ENCODE data around the gene GATA5.

Gene GATA5, protein sequence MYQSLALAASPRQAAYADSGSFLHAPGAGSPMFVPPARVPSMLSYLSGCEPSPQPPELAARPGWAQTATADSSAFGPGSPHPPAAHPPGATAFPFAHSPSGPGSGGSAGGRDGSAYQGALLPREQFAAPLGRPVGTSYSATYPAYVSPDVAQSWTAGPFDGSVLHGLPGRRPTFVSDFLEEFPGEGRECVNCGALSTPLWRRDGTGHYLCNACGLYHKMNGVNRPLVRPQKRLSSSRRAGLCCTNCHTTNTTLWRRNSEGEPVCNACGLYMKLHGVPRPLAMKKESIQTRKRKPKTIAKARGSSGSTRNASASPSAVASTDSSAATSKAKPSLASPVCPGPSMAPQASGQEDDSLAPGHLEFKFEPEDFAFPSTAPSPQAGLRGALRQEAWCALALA

DNA sequence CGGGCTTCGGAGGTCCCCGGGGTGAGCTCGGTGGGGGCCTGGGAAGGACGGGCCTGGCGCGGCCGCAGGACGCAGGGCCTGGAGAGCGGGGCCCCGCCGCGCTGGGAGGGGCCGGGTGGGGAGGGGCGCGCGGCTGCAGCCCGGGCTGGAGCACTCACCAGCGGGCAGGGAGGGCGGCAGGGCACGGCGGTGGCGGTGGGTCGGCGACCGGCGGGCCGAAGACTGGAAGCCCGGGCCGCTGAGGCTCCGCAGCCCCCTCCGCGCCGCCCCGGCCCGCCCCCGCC, at the start of gene GATA5:
GATA5 (minus strand) TSS at position 224 of the 284 bp plus-strand sequence. CDS start 474 bp downstream, outside the sequence.
- DNase-seq (ENCODE audit: low read depth): no peak

DNA sequence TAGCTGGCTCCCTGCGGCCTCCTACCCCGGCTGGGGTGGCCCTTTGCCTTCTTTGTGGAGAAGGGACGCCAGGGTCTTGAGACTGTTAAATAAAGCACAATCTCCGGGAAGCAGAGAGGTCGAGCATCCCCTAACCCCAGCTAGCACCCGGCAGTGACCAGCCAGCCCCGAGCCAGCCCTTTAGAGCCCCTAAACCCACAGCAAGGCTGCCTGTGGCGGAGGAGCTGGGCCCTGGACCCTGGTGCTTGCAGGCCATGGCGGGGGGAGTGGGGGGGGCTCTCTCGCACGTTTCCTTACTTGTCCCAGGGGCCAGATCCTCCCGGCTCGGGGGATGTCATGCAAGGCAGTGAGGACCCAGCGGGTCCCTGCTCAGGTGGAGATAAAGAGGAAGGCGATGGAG, 49.2 kb upstream of the GATA5 start:
- DNase-seq (ENCODE audit: low read depth): no peak

DNA sequence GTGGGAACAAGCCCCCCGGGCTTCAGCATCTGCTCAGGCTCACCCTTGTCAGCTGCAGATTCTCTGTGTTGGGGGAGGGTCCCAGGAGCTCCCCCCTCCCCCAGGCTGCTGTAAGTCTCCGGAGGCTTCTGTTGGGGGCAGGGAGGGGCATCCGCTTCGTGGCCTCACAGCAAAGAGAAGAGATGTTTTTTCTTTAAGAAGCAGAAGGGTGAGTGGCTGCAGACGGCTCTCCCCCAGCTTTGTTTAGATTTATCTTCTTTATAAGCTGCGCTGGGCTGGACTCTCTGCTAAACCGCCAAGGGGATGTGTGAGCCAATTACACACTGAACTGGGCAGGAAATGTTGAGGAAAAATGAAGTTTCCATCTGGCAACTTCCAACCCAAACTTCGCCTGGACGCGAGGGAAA, 48.7 kb upstream of the GATA5 start:
- DNase-seq (ENCODE audit: low read depth): peak; percentile 4

DNA sequence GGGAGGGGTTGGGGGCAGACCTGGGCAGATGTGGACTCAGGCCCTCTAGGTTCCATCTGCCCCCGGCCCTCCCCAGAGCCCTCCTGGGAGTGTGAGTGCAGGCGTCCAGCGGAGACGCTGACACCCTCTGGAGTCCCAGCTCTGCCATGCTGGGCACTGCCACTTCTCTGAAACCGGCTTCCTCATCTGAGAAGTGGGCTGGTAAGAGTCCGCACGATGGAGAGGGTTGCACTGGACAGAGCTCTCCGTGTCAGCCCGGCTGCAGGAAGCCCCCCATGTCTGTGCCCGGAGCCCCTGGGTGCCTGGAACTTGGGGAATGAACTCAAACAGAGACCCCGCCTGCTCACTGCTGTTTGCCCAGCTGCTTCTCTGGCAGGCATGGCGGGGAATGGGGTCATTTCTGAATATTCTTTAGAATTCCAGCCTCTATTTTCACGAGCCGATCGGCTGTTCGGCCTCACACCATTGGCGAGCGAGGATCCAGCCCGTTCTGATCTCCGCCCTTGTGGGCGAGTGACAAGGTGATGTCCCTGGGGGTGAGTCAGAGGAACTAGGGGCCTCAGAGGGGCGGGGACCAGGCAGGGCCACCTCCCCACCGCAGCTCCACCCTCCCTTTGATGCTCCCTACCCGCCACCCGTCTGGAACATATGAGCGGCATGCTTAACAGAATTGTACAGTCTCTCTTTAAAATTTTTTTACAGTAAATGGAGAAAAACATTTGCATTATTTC, 47.8 kb upstream of the GATA5 start:
- DNase-seq (ENCODE audit: low read depth): no peak

DNA sequence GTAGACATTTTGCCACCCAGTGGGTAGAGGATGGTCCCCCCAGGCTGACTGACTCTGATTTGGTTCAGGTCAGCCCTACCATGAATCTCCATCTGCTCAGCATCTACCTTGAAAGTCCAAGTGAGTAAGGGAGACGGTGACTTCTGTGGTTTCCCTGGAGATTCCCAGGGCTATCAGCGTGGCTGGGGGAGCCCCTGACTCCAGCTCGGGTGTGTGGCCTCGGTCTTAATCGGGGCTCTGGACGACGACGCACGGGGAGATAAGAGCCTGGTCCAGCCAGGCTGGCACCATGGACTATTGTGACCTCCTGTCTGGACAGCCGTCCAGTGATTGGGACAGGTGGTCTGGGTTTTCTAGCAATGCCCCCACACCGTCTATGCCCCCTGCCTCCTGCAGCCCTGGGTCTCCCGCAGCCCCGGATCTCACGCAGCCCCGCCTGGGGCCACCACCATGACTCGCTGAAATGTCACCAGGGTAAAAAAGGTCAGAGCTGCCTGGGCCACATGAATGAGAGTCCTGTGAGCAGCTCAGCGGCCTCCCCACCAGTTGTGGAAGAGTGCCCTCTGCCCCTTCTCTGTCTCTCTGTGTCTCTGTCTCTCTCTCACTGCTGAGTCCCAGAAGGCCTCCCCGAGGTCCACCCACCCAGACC, 47.1 kb upstream of the GATA5 start:
- no peak for DNase-seq (ENCODE audit: low read depth)

DNA sequence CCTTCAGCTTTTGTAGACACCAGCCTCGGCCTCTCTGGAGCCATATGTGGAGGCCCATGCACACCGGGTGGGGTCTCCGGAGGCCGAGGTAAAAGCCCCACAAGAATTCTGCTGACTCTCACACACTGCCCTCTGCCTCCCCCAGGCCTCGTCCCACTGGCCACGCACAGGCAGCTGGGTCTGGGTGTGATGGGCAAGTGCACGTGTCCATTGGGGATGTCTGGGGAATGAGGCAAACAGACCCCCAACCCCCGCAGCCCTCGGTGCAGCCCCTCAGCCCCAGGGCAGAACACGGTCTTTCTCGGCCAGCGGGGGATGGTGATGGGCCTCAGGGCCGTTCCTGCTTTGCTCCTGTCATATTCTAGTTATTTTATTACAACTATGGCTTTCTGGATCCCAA, 44.0 kb upstream of the GATA5 start:
- DNase-seq (ENCODE audit: low read depth): no peak

DNA sequence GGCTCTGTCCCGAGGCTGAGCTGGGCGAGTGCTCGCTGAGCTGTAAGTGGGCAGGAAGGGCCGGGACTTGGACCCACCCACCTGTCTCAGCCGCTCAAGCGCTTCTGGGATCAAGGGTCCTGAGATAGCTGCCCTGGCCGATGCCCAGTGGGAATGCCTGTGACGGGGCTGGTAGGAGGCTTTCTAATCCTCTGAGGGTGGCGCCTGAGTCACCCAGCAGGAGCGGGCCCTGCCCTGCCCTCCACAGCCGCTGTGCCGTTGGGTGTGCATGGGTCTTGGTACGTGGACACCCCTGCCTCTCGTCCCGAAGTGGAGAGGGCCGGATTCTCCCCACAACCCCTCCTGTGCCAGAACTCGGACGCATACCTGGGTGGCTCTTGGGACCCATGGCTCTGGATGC, 43.1 kb upstream of the GATA5 start:
- no peak for DNase-seq (ENCODE audit: low read depth)

DNA sequence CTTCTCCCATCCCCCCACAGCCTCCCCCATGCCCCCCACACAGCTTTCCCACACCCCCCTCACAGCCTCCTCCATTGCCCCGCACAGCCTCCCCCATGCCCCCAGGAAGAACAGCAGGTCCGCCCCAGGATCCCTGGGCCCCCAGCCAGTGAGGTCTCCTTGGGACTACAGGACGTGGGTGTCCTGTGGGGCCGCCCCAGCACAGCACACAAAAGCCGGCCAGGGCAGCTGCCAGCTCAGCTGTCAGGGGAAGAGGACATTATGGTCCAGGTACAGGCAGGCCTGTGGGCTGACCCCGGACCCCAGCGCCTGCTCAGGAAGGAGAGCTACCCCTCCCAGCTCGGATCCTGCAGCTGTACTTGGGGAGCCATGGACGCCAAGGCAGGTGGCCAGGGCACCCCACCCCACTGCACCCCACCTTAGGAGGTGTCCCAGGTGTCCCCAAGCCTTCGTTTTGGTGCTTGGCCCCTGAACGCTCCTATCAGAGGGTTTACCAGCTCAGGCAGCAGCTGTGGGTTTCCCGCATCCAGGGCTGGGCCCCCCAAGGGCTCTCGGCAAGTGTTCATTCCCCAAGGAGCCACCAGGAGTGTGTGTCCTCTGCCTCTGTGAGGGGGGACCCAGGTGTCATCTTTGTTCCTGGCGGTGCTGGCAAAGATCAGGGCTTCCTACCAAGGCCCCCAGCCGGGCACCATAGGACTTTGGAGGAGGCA, 42.3 kb upstream of the GATA5 start:
- DNase-seq (ENCODE audit: low read depth): no peak

DNA sequence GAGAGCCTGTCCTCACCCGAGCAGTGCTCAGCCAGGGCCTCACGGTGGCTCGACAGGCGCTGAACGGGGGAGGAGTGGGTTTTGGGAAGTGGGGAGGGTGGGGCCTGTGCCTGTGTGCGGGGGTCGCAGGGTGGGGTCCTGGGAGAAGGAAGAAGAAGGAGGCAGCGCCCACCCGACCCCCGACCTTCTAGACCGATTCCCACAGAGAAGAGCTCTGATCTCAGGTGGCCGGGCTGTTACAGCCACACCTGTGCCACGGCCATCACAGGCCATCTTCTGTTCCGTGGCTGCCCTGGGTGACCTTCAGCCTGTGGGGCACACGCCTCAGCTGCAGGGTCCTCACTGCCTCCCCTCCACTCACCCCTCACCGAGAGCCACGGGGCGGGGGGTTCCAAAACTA, 41.4 kb upstream of the GATA5 start:
- no peak for DNase-seq (ENCODE audit: low read depth)

DNA sequence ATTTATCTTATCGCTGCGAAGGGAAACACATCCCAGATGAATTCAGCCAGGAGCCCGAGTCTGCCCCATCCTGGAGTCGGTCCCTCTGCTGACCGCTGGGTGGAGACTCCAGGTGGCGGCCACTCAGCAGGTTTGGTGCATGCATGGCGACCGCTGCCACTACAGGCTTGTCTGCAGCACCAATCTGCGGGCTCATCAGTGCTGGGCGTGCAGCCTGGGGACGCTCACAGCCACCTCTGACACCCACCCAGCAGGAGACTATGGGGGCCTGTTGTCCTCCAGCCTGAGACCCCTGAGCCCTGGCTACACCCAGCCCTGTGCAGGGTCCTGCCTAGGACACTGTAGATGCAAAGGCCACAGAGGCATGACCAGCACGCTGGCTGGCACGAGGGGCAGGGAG, 40.5 kb upstream of the GATA5 start:
- no peak for DNase-seq (ENCODE audit: low read depth)

DNA sequence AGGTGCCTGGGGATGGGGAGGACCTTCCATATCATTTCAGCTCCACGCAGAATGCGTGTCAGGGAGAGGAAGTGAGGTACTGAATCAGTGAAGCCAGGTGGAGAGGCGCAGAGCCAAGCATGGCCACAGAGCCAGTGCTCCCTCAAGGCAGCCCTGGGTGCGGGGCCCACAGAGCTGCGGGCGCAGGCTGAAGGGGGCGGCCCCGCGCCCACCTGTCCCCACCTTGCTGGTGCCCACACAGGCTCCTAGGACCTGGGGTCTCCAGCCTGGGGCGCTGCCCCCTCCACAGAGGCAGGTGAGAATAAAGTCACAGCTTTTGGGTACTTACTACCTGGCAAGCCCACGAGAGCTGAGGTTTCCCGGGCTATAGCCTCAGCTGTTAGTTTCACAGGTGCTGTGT, 40.0 kb upstream of the GATA5 start:
- no peak for DNase-seq (ENCODE audit: low read depth)

DNA sequence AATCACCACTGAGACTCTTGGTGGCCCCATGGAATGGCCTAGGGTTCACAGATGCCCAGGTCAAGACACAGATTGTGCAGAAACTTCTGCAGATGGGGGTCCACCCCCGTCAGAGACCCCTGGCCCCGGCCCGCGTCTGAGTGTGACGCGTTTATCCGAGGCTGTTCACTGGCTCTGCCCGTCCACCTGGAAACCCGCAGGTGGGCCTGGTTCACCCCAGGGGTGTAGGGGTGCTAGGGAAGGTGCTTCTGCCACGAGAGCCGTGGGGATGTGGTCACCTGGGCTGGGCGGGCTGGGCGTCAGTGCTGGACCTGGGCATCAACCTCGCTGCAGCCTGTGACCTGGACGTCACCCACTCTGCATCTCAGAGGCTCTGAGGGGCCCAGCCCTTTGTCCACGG, 39.5 kb upstream of the GATA5 start:
- DNase-seq (ENCODE audit: low read depth): no peak

DNA sequence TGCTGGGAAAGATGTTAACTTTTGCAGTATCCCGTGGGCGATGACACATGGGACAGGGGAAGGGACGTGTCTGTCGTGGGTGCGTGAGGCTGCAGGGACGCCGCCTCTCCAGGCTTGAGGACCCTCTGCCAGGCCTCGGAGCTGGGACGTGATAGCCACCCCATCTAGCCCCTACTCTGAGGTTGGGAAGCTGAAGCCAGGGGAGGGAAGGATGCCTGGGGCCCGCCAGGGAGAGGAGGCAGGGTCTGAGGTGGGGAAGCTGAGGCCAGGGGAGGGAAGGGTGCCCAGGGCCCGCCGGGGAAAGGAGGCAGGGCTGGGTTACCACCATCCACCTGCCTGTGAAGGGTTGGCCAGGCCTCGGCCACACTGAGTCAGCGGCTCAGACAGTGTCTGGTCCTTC, 38.2 kb upstream of the GATA5 start:
- DNase-seq (ENCODE audit: low read depth): no peak

DNA sequence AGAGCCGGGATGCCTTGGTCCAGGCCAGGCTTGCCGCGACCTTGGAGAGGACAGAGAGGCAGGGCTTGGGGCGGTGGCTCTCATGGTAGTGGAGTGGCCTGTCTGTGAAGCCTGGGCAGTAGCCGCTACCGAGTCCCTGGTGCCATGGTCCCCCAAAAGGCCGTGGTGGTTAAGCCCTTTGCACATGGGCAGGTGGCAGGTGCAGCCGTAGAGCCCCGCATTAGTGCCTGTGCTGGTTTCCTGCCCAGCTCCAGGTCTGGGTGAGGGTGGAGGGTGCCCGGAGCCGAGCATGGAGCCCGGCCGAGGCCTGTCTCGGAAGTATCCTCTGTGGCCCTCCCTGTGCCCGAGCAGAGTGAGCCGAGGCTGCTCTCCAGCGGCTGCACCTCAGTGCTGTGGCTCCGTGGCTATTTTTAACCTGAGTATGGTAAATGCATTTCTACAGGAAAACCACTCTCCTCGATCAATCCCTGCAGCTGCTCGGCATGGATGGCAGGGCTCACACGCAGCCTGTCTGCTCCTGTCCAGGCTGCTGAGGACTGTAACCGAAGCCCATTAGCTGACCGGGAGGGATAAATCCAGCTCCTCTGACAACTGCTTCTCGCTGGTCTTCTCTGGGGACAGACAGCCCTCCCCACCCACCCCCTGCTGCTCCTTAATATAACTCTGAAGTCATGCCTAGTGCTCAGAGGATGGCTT, 36.3 kb upstream of the GATA5 start:
- no peak for DNase-seq (ENCODE audit: low read depth)

DNA sequence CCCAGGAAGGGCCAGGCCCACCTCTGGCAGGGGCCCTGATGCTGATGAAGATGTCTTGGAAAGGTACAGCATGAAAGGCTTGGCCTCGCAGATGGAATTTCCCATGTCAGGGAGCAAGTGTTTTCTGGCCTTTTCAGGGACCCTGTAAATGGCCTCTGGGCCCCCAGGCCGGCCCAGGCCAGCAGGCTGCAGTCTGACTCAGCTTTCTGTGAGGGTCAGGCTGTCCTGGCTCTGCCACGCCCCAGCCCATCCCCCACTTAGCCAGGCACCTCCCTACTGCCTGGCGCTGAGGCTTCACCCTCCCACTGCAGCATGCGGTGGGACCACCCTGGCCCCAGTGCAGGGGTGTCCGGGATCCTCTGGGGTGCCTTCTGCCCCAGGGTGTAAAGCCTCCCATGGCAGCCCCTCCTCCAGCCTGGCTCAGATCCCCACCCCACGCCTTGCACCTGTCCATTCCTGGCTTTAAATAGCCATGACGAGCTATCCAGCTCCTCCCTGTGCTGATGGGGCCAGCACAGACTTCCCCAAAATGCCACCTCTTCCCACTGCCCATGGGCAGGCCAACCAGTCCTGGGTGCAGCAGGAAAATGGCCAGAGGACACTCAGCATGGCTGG, 35.6 kb upstream of the GATA5 start:
- DNase-seq (ENCODE audit: low read depth): no peak

DNA sequence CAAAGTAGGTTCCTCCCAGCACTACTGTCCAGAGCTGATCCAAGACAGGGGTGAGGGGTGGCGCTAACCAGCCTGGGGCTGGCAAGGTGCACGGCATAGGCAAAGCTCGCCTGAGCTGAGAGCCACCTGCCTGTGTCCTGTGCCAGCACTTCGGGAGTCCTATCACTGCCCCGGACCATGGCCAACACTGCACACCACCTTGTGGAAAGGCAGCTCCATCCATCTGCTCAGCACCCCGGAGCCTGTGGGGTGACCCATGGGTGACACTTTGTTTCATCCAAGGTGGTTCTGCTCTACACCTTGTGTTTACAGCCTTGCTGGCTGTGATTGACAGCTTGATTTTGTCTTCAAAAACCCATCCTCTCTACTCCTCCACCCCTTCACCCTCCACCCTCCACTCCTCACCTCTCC, 32.9 kb upstream of the GATA5 start:
- no peak for DNase-seq (ENCODE audit: low read depth)

DNA sequence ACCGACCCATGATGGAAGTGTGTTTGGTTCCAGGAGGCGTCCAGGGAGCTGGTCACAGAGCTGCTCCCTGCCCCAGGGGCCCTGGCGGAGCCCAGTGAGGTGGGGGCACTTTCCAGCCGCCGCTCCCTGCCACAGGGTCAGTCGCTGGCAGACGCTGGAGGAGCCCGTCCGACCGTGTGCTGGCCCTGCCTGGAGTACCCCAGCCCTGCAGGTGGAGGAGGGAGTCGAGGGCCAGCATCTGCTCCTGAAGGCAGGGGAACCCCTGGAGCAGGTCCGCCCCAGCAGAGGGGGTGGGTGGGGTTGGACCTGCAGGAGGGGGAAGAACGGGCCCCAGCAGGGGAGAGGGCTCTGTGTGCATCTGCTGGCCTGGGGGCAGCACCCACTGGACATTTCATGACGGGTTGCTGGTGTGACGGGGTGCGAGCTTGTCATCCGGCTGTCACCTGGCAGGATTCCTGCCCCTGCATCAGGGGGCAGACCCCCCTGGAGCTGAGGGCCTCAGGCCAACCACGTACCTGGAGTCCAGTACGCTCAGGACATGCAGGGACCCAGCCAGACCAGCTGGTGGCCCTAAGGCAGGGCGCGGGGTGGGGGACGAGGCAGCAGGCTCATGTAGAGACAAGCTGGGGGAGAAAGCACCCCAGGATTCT, 32.3 kb upstream of the GATA5 start:
- no peak for DNase-seq (ENCODE audit: low read depth)

DNA sequence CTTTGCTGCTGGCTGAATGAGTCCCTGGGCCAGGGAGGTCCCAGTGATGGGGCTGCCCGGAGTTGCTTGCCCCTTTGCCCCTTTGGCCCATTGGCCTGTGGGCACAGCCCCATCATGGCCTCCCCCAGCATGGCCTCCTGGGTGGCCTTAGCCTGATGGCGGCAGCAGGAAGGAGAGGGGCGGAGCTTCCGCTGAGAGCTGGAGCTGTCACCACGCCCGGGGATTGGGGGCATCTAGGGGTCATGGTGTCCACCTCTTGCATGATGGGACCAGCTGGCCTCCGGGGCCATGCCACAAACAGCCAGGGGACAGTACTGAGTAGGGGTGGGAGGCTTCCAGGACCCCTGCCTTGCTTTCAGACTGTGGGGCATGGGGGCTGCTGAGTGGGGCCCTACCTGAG, 31.5 kb upstream of the GATA5 start:
- DNase-seq (ENCODE audit: low read depth): no peak

DNA sequence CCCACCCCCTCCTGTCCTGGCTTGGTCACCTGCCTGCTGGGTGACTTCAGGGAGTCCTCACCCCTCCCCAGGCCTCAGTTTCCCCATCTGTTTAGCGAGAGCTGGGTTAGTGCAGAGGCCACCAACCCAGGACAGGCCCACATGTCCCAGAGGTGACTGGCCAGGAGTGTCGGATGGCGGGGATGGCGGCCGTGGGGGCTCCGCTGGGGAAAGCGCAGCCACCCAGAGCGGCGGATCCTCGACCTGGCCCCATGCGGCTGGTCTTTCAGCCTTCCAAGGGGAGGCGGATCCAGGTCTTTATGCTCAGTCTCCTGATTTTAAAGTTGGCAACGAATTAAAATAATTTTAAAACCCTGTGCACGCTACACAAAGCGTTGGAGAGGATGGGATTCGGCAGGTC, 31.0 kb upstream of the GATA5 start:
- DNase-seq (ENCODE audit: low read depth): no peak

DNA sequence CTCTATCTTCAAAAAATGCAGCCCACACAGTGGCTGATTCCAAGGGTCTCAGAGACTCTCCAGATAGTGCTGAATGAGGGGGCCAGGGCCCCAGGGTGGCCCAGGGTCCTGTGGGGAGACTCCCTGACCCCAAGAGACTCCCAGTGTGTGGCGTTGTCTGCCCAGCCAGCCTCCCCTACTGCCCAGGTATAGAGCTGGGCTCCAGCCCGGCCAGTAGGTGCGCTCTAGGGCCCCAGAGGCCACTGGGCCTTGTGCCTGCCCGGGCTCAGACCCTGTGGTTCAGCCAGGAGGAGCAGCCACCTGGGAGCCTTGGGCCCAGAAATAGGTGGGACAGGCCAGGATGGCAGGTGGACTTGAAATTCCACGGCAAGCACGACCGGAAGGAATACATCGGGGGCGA, 30.3 kb upstream of the GATA5 start:
- DNase-seq (ENCODE audit: low read depth): no peak
